ENCODE results near the gene SPATS2L. TPM values are rescaled to one million over a fixed set of nuclear protein-coding genes. Genes with fewer than 3 reads are reported as not detected.

The SPATS2L gene
- total RNA-seq, 2 donors from 2014 or later, result 40.3 to 89.9 TPM

DNA sequence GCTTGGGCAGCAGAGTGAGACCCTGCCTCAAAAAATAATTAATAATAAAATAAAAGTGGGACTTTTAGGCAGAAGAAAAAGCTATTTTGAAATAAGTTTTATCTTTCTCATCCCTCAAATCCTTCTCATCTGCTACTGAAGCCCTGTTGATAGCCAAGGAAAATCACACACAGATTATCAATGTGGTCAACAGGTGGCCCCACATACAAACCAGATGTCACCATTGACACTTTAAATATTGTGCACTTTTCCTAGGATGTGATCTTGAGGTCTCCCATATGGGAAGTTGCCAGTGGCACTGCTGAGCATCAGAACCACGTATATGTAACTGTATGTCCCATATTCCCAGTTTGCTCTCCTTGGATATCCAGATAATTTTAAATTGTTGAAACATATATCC is 138.8 kb downstream of the SPATS2L start:
- no peaks in the 10 kb centered on the region for H3K27me3 ChIP-seq (ENCODE audit: control insufficient read depth, insufficient read depth, low read length, poor library complexity, severe bottlenecking)
- H3K4me3 Mint-ChIP-seq, result no peak overlapping the region
- WGBS, 2 experiments (ENCODE audit: insufficient coverage in 1 of 2, insufficient read length in 1 of 2), result 29 to 48% methylated on average over 1 of the region's 1 CpG

GRCh38 chr2:200446612-200447011 is 140.1 kb downstream of the SPATS2L start:
- Mint-ChIP-seq H3K9me3 (no peaks in the 10 kb centered on the region), H3K27me3 (ENCODE audit: insufficient read depth) (no peaks in the 10 kb centered on the region), H3K36me3 (ENCODE audit: low read depth) (peaks cover 57% of the 10 kb centered on the region), H3K4me3 (no peak overlapping the region), H3K4me1 (no peaks in the 10 kb centered on the region), H3K27ac (no peak overlapping the region)
- H3K4me1 ChIP-seq (ENCODE audit: control insufficient read depth, insufficient read depth, low read length), result no peaks in the 10 kb centered on the region
- 90% methylated on average over 3 of the region's 3 CpGs; no CpG with 5 or more reads in 1 of the 2 experiments for WGBS, 2 experiments (ENCODE audit: insufficient coverage in 1 of 2, insufficient read length in 1 of 2)
- no peaks in the 10 kb centered on the region for H3K27me3 ChIP-seq (ENCODE audit: control insufficient read depth, insufficient read depth, low read length, poor library complexity, severe bottlenecking)
- no peak overlapping the region for H3K4me3 ChIP-seq (ENCODE audit: low read length)
- TF ChIP-seq CTCF (conservative IDR thresholded peaks at IDR 0.05), result no peak
- H3K9me3 ChIP-seq (ENCODE audit: control insufficient read depth, low read length), result no peaks in the 10 kb centered on the region
- no peak overlapping the region for H3K9ac ChIP-seq (ENCODE audit: extremely low read depth, low read length, poor library complexity, severe bottlenecking)
- no peak for DNase-seq
- H3K36me3 ChIP-seq (ENCODE audit: control insufficient read depth, insufficient read depth, low read length), result peaks cover 38% of the 10 kb centered on the region
- H3K27ac ChIP-seq (ENCODE audit: low read depth, low read length), result no peak overlapping the region

More for the DNA sequence above, 138.8 kb downstream of the SPATS2L start:
- no peak overlapping the region for H3K9ac ChIP-seq (ENCODE audit: extremely low read depth, low read length, poor library complexity, severe bottlenecking)
- no peak overlapping the region for H3K4me3 ChIP-seq (ENCODE audit: low read length)
- H3K36me3 ChIP-seq (ENCODE audit: control insufficient read depth, insufficient read depth, low read length), result peaks cover 44% of the 10 kb centered on the region
- no peak overlapping the region for H3K27ac Mint-ChIP-seq
- peaks cover 61% of the 10 kb centered on the region for H3K36me3 Mint-ChIP-seq (ENCODE audit: low read depth)
- DNase-seq, result no peak
- H3K4me1 Mint-ChIP-seq, result no peaks in the 10 kb centered on the region
- no peak overlapping the region for H3K27ac ChIP-seq (ENCODE audit: low read depth, low read length)
- no peaks in the 10 kb centered on the region for H3K9me3 Mint-ChIP-seq
- no peak for TF ChIP-seq CTCF (conservative IDR thresholded peaks at IDR 0.05)
- no peaks in the 10 kb centered on the region for H3K4me1 ChIP-seq (ENCODE audit: control insufficient read depth, insufficient read depth, low read length)
- no peaks in the 10 kb centered on the region for H3K27me3 Mint-ChIP-seq (ENCODE audit: insufficient read depth)
- H3K9me3 ChIP-seq (ENCODE audit: control insufficient read depth, low read length), result no peaks in the 10 kb centered on the region

- no peak overlapping the region for H3K4me3 ChIP-seq (ENCODE audit: low read length)
- no peaks in the 10 kb centered on the region for H3K27me3 ChIP-seq (ENCODE audit: control insufficient read depth, insufficient read depth, low read length, poor library complexity, severe bottlenecking)
- no peaks in the 10 kb centered on the region for H3K9me3 ChIP-seq (ENCODE audit: control insufficient read depth, low read length)
- DNase-seq, result no peak
- H3K36me3 Mint-ChIP-seq (ENCODE audit: low read depth), result peaks cover 58% of the 10 kb centered on the region
- H3K9ac ChIP-seq (ENCODE audit: extremely low read depth, low read length, poor library complexity, severe bottlenecking), result no peak overlapping the region
- no peaks in the 10 kb centered on the region for H3K9me3 Mint-ChIP-seq
- H3K4me1 Mint-ChIP-seq, result no peaks in the 10 kb centered on the region
- no peak overlapping the region for H3K27ac ChIP-seq (ENCODE audit: low read depth, low read length)
- no peak overlapping the region for H3K4me3 Mint-ChIP-seq
- H3K4me1 ChIP-seq (ENCODE audit: control insufficient read depth, insufficient read depth, low read length), result no peaks in the 10 kb centered on the region
- H3K27me3 Mint-ChIP-seq (ENCODE audit: insufficient read depth), result no peaks in the 10 kb centered on the region
- peaks cover 35% of the 10 kb centered on the region for H3K36me3 ChIP-seq (ENCODE audit: control insufficient read depth, insufficient read depth, low read length)
- 98 to 99% methylated on average over 4 of the region's 4 CpGs for WGBS, 2 experiments (ENCODE audit: insufficient coverage in 1 of 2, insufficient read length in 1 of 2)
- H3K27ac Mint-ChIP-seq, result no peak overlapping the region
- no peak for TF ChIP-seq CTCF (conservative IDR thresholded peaks at IDR 0.05)
These were observed 140.8 kb downstream of the SPATS2L start for GRCh38 chr2:200447139-200447855.

All from endodermal cell (in vitro differentiated cells).